HG03571 (cell line): ENCODE measurements around the gene UPK1B.

ENCODE experiments used
- ATAC-seq: cut with Tn5 transposase; IDR thresholded peaks from one replicate; pipeline ENCODE4 v1.9.1; 2021; ENCODE audit not compliant: unreplicated experiment

UPK1B gene

GRCh38 chr3:119245778-119246177, 72.4 kb downstream of the UPK1B start:
- ATAC-seq, result no peak
